Measurements from ENCODE around the gene PRPF8.

- TF ChIP-seq CTCF (conservative IDR thresholded peaks at IDR 0.05; ENCODE audit: low read depth, low read length) (no peak), EZH2 (IDR thresholded peaks at IDR 0.05; ENCODE audit: borderline replicate concordance, low read depth, low read length, poor library complexity, severe bottlenecking) (no peak)
Observed at GRCh38 chr17:1646199-1646875, 38.3 kb downstream of the PRPF8 start.
